ENCODE results near the gene CACNA1A. TPM values are rescaled to one million over a fixed set of nuclear protein-coding genes. Genes with fewer than 3 reads are reported as not detected.

Gene CACNA1A
- total RNA-seq, 1 experiment from 2014 or later: not detected

DNA sequence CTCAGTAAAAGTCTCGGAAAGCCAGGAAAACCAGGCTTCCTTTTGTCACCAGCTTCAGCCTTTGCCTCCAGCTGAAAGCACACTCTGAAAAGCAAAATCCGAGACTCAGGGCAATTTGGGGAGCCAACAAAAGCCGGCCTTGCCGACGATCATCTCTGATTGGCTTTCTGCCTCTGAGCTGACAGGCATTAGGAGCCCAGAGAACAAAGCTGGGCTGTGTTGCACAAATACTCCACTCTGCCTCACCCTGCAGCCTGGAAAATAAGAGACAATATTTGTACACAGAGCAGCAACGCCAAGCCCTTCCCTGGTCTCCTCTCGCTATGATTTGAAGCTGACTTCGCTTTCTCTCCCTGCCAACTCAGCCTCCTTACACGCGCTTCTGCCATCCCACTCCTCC, 46.9 kb downstream of the CACNA1A start:
- no peak for DNase-seq
- no peak overlapping the region for H3K9ac ChIP-seq (ENCODE audit: low read length)
- no peaks in the 10 kb centered on the region for H3K4me1 ChIP-seq (ENCODE audit: low read length)
- H3K27me3 ChIP-seq (ENCODE audit: low read length): no peaks in the 10 kb centered on the region
- no peaks in the 10 kb centered on the region for H3K36me3 ChIP-seq (ENCODE audit: insufficient read depth, low read length)
- no peaks in the 10 kb centered on the region for H3K9me3 ChIP-seq (ENCODE audit: low read length)
- H3K79me2 ChIP-seq (ENCODE audit: low read length): no peaks in the 10 kb centered on the region
- no peaks in the 10 kb centered on the region for H4K20me1 ChIP-seq (ENCODE audit: insufficient read depth, low read depth, low read length)
- no peak overlapping the region for H3K4me3 ChIP-seq (ENCODE audit: low read length)
- no peak overlapping the region for H3K27ac ChIP-seq (ENCODE audit: low read length)
- H2AFZ ChIP-seq (ENCODE audit: low read length): no peak overlapping the region
- no peaks in the 10 kb centered on the region for H3K9me2 ChIP-seq (replicated peaks; ENCODE audit: insufficient read depth, low read length)
- H3K4me2 ChIP-seq (ENCODE audit: low read depth, low read length, poor library complexity, severe bottlenecking): no peak overlapping the region

- Histone ChIP-seq H2AFZ (ENCODE audit: low read length) (no peak overlapping the region), H3K27me3 (ENCODE audit: low read length) (no peaks in the 10 kb centered on the region), H4K20me1 (ENCODE audit: insufficient read depth, low read depth, low read length) (no peaks in the 10 kb centered on the region), H3K9me2 (replicated peaks; ENCODE audit: insufficient read depth, low read length) (no peaks in the 10 kb centered on the region), H3K4me3 (ENCODE audit: low read length) (no peak overlapping the region), H3K4me1 (ENCODE audit: low read length) (no peaks in the 10 kb centered on the region), H3K9ac (ENCODE audit: low read length) (no peak overlapping the region), H3K4me2 (ENCODE audit: low read depth, low read length, poor library complexity, severe bottlenecking) (no peak overlapping the region), H3K36me3 (ENCODE audit: insufficient read depth, low read length) (no peaks in the 10 kb centered on the region), H3K79me2 (ENCODE audit: low read length) (no peaks in the 10 kb centered on the region), H3K27ac (ENCODE audit: low read length) (no peak overlapping the region), H3K9me3 (ENCODE audit: low read length) (peaks cover 6% of the 10 kb centered on the region; the same call in 1 of the 2 replicates)
- DNase-seq: no peak
Observed at GRCh38 chr19:13451434-13451995, 54.8 kb downstream of the CACNA1A start.

GRCh38 chr19:13447978-13448377, 58.3 kb downstream of the CACNA1A start:
- no peak overlapping the region for H3K9ac ChIP-seq (ENCODE audit: low read length)
- H2AFZ ChIP-seq (ENCODE audit: low read length): no peak overlapping the region
- DNase-seq: no peak

DNA sequence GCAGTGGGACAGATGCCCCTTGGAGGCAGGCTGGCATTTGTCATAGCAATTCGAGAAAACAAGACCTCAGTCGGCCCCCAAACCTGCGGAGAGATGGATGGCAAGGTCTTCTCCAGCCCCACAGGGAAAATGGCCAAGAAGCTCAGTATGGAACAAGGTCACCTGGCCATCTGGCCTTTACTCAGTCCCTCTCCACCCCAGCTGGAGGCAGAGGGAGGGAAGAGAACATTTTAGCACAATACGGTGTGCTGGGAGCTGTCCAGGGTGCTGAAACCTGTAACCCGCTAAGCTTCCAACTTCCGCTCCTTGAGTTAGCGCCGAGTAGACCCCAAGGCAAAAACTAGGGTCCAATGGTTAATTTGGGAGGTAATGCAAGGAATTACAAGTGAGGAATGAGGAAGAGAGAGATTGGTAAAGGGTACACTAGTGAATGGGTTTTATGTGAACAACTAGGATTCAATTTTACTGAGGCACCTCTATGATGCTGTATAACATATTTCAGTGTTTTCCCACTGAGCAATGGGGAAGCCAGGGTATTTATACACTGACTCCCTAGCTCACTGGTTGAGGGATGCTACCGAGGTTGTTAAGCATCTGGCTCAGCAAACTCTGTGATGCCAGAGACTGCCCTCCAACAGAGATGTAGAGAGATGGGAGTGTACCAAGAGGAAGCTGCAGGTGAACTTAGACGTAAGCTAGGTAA, 64.3 kb downstream of the CACNA1A start:
- no peak overlapping the region for H3K27ac ChIP-seq (ENCODE audit: low read length)
- H3K79me2 ChIP-seq (ENCODE audit: low read length): no peaks in the 10 kb centered on the region
- H3K4me2 ChIP-seq (ENCODE audit: low read depth, low read length, poor library complexity, severe bottlenecking): no peak overlapping the region
- no peaks in the 10 kb centered on the region for H3K4me1 ChIP-seq (ENCODE audit: low read length)
- H3K36me3 ChIP-seq (ENCODE audit: insufficient read depth, low read length): no peaks in the 10 kb centered on the region
- DNase-seq: peak; percentile 71
- H3K9ac ChIP-seq (ENCODE audit: low read length): no peak overlapping the region
- H3K9me3 ChIP-seq (ENCODE audit: low read length): no peaks in the 10 kb centered on the region
- no peaks in the 10 kb centered on the region for H3K27me3 ChIP-seq (ENCODE audit: low read length)
- no peak overlapping the region for H2AFZ ChIP-seq (ENCODE audit: low read length)
- H3K9me2 ChIP-seq (replicated peaks; ENCODE audit: insufficient read depth, low read length): no peaks in the 10 kb centered on the region
- no peaks in the 10 kb centered on the region for H4K20me1 ChIP-seq (ENCODE audit: insufficient read depth, low read depth, low read length)
- H3K4me3 ChIP-seq (ENCODE audit: low read length): no peak overlapping the region

More at GRCh38 chr19:13447978-13448377, 58.3 kb downstream of the CACNA1A start:
- Histone ChIP-seq H3K36me3 (ENCODE audit: insufficient read depth, low read length) (no peaks in the 10 kb centered on the region), H3K4me1 (ENCODE audit: low read length) (no peaks in the 10 kb centered on the region), H4K20me1 (ENCODE audit: insufficient read depth, low read depth, low read length) (no peaks in the 10 kb centered on the region), H3K9me2 (replicated peaks; ENCODE audit: insufficient read depth, low read length) (no peaks in the 10 kb centered on the region), H3K27ac (ENCODE audit: low read length) (no peak overlapping the region), H3K79me2 (ENCODE audit: low read length) (no peaks in the 10 kb centered on the region), H3K9me3 (ENCODE audit: low read length) (peaks cover 6% of the 10 kb centered on the region; the same call in 1 of the 2 replicates), H3K4me2 (ENCODE audit: low read depth, low read length, poor library complexity, severe bottlenecking) (no peak overlapping the region), H3K27me3 (ENCODE audit: low read length) (no peaks in the 10 kb centered on the region), H3K4me3 (ENCODE audit: low read length) (no peak overlapping the region)

DNA sequence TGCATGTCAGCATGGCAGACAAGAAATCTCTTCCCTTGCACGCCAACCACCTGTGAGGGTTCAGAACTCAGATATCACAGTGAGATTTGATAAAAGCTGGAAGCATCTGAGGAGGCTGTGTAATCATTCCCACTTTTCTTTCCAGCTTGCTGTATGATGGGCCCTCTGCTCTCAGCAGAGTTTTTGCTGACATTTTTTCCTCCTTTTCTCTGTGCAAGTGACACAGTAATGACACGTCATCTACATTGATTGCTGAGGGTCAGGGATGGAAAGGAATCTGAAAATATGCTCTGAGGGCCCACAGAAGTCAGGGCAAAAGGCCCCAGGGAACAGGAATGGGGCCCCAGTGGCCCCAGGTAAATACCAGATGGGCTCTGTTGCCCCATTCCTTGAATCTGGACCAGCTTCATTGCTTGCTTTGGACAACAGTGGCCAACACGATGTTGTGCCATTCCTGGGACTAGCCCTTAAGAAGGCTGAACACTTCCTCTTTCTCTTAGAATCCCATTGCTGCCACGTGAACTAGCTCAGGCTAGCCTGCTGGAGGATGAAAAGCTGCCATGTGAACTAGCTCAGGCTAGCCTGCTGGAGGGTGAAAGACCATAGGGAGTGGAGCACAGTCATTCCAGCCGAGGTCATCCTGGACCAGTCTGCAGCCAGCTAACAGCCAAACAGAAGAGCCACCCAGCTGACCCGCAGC, 68.2 kb downstream of the CACNA1A start:
- no peaks in the 10 kb centered on the region for H3K79me2 ChIP-seq (ENCODE audit: low read length)
- no peaks in the 10 kb centered on the region for H3K9me3 ChIP-seq (ENCODE audit: low read length)
- H3K27ac ChIP-seq (ENCODE audit: low read length): no peak overlapping the region
- H3K4me2 ChIP-seq (ENCODE audit: low read depth, low read length, poor library complexity, severe bottlenecking): no peak overlapping the region
- H3K36me3 ChIP-seq (ENCODE audit: insufficient read depth, low read length): no peaks in the 10 kb centered on the region
- H3K9ac ChIP-seq (ENCODE audit: low read length): no peak overlapping the region
- no peaks in the 10 kb centered on the region for H3K4me1 ChIP-seq (ENCODE audit: low read length)
- H3K4me3 ChIP-seq (ENCODE audit: low read length): no peak overlapping the region
- no peak overlapping the region for H2AFZ ChIP-seq (ENCODE audit: low read length)
- no peak for DNase-seq
- no peaks in the 10 kb centered on the region for H3K27me3 ChIP-seq (ENCODE audit: low read length)
- no peaks in the 10 kb centered on the region for H4K20me1 ChIP-seq (ENCODE audit: insufficient read depth, low read depth, low read length)
- H3K9me2 ChIP-seq (replicated peaks; ENCODE audit: insufficient read depth, low read length): no peaks in the 10 kb centered on the region

DNA sequence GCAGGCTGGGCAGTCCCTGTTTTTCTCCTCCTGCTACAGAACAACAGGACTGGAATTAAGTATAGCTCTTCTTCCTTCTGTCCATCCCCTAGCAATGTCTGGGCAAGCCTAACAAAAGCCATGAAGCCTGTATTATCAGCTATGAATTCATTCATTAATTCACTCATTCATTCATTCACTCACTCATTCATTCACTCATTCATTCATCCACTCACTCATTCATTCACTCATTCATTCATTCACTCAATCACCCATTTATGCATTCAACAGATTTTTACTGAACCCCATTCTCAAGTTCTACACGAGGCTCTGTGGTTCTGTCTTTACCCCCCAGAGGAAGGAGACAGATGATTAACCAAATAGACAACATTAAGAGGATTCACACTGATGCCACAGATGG, 69.9 kb downstream of the CACNA1A start:
- no peak for DNase-seq
- no peaks in the 10 kb centered on the region for H3K9me2 ChIP-seq (replicated peaks; ENCODE audit: insufficient read depth, low read length)
- no peaks in the 10 kb centered on the region for H4K20me1 ChIP-seq (ENCODE audit: insufficient read depth, low read depth, low read length)
- H3K79me2 ChIP-seq (ENCODE audit: low read length): no peaks in the 10 kb centered on the region
- no peaks in the 10 kb centered on the region for H3K9me3 ChIP-seq (ENCODE audit: low read length)
- H3K27me3 ChIP-seq (ENCODE audit: low read length): no peaks in the 10 kb centered on the region
- no peaks in the 10 kb centered on the region for H3K4me1 ChIP-seq (ENCODE audit: low read length)
- H3K27ac ChIP-seq (ENCODE audit: low read length): no peak overlapping the region
- H3K4me3 ChIP-seq (ENCODE audit: low read length): no peak overlapping the region
- no peak overlapping the region for H3K4me2 ChIP-seq (ENCODE audit: low read depth, low read length, poor library complexity, severe bottlenecking)
- H2AFZ ChIP-seq (ENCODE audit: low read length): no peak overlapping the region
- H3K36me3 ChIP-seq (ENCODE audit: insufficient read depth, low read length): no peaks in the 10 kb centered on the region
- H3K9ac ChIP-seq (ENCODE audit: low read length): no peak overlapping the region

GRCh38 chr19:13430790-13431582, 75.3 kb downstream of the CACNA1A start:
- Histone ChIP-seq H3K27ac (ENCODE audit: low read length) (no peak overlapping the region), H3K4me3 (ENCODE audit: low read length) (no peak overlapping the region), H3K4me1 (ENCODE audit: low read length) (no peaks in the 10 kb centered on the region), H3K27me3 (ENCODE audit: low read length) (no peaks in the 10 kb centered on the region), H3K4me2 (ENCODE audit: low read depth, low read length, poor library complexity, severe bottlenecking) (no peak overlapping the region), H3K79me2 (ENCODE audit: low read length) (no peaks in the 10 kb centered on the region), H3K9me3 (ENCODE audit: low read length) (no peaks in the 10 kb centered on the region), H4K20me1 (ENCODE audit: insufficient read depth, low read depth, low read length) (no peaks in the 10 kb centered on the region), H3K9ac (ENCODE audit: low read length) (no peak overlapping the region), H2AFZ (ENCODE audit: low read length) (no peak overlapping the region), H3K36me3 (ENCODE audit: insufficient read depth, low read length) (no peaks in the 10 kb centered on the region), H3K9me2 (replicated peaks; ENCODE audit: insufficient read depth, low read length) (no peaks in the 10 kb centered on the region)
- peak; percentile 82 for DNase-seq

GRCh38 chr19:13429563-13429962, 76.7 kb downstream of the CACNA1A start:
- Histone ChIP-seq H3K9ac (ENCODE audit: low read length) (no peak overlapping the region), H3K9me2 (replicated peaks; ENCODE audit: insufficient read depth, low read length) (no peaks in the 10 kb centered on the region), H3K27ac (ENCODE audit: low read length) (no peak overlapping the region), H3K4me3 (ENCODE audit: low read length) (no peak overlapping the region), H4K20me1 (ENCODE audit: insufficient read depth, low read depth, low read length) (no peaks in the 10 kb centered on the region), H3K27me3 (ENCODE audit: low read length) (no peaks in the 10 kb centered on the region), H3K4me2 (ENCODE audit: low read depth, low read length, poor library complexity, severe bottlenecking) (no peak overlapping the region), H3K79me2 (ENCODE audit: low read length) (no peaks in the 10 kb centered on the region), H3K36me3 (ENCODE audit: insufficient read depth, low read length) (no peaks in the 10 kb centered on the region), H3K4me1 (ENCODE audit: low read length) (no peaks in the 10 kb centered on the region), H2AFZ (ENCODE audit: low read length) (no peak overlapping the region), H3K9me3 (ENCODE audit: low read length) (no peaks in the 10 kb centered on the region)
- DNase-seq: no peak
